Kidney epithelial cell (primary cell): Measurements from ENCODE around the gene SCN7A. TPM values are rescaled to one million over a fixed set of nuclear protein-coding genes. Genes with fewer than 3 reads are reported as not detected.
"Not testable (repeated sequence)": the region's sequence is repeated elsewhere in the genome, so short reads cannot be mapped to it uniquely, and the experiment has no call there.

Experiments used
- DNase-seq: peaks from one replicate; pipeline ENCODE4 v3.0.0-alpha.2; 2010; ENCODE audit warnings: low read depth
- H3K27me3 ChIP-seq: 2 replicates; pipeline ENCODE4 v1.6.0; 2011; ENCODE audit warnings: low read length; ENCODE audit not compliant: control insufficient read depth, insufficient read depth
- H3K36me3 ChIP-seq: 2 replicates; pipeline ENCODE4 v1.5.1; 2011; ENCODE audit warnings: low read length; ENCODE audit not compliant: control insufficient read depth, insufficient read depth
- H3K4me3 ChIP-seq: 2 replicates; pipeline ENCODE4 v1.5.1; 2011; ENCODE audit warnings: low read depth, mild to moderate bottlenecking, control low read depth, low read length
- CTCF ChIP-seq: IDR thresholded peaks from 2 replicates; pipeline ENCODE4 v1.5.1; 2011; ENCODE audit warnings: mild to moderate bottlenecking, moderate library complexity, low read length, control low read depth, inconsistent platforms; ENCODE audit not compliant: insufficient read depth, poor library complexity, severe bottlenecking
- total RNA-seq: library from RNA; depleted of rRNA; stranded (reverse); fragments of >200 nt; gene quantifications from 2 replicates; pipeline ENCODE4 v1.2.3, GENCODE V29; 2015

Gene SCN7A
- total RNA-seq, 1 donor from 2014 or later = 0.08 TPM

GRCh38 chr2:166468124-166469024 is 25.7 kb downstream of the SCN7A start:
- TF ChIP-seq CTCF = no peak
- no peaks in the 10 kb centered on the region for H3K36me3 ChIP-seq
- no peak for DNase-seq
- H3K4me3 ChIP-seq = no peak overlapping the region
- H3K27me3 ChIP-seq = no peaks in the 10 kb centered on the region

- Histone ChIP-seq H3K27me3 (no peaks in the 10 kb centered on the region), H3K4me3 (no peak overlapping the region), H3K36me3 (no peaks in the 10 kb centered on the region)
- TF ChIP-seq CTCF = no peak
- DNase-seq = no peak
These were observed 29.9 kb downstream of the SCN7A start for GRCh38 chr2:166464187-166464586.

- Histone ChIP-seq H3K4me3 (no peak overlapping the region), H3K27me3 (no peaks in the 10 kb centered on the region), H3K36me3 (no peaks in the 10 kb centered on the region)
- no peak for DNase-seq
- no peak for TF ChIP-seq CTCF
These were observed 30.4 kb downstream of the SCN7A start for GRCh38 chr2:166463640-166464039.

- no peak for DNase-seq
- no peak for TF ChIP-seq CTCF
- Histone ChIP-seq H3K36me3 (no peaks in the 10 kb centered on the region), H3K4me3 (no peak overlapping the region), H3K27me3 (no peaks in the 10 kb centered on the region)
These were observed 35.4 kb downstream of the SCN7A start for GRCh38 chr2:166458674-166459073.

GRCh38 chr2:166455823-166456222 is 38.2 kb downstream of the SCN7A start:
- H3K36me3 ChIP-seq, DNase-seq, H3K4me3 ChIP-seq, H3K27me3 ChIP-seq: not testable (repeated sequence)

- Histone ChIP-seq H3K4me3 (no peak overlapping the region), H3K27me3 (no peaks in the 10 kb centered on the region), H3K36me3 (no peaks in the 10 kb centered on the region)
- DNase-seq = no peak
- TF ChIP-seq CTCF = no peak
These were observed 39.9 kb downstream of the SCN7A start for GRCh38 chr2:166454006-166454595.
